ENCODE measurements around the gene SLC5A10.

The SLC5A10 gene

GRCh38 chr17:18932360-18933055 lies 19.5 kb upstream of the SLC5A10 start:
- TF ChIP-seq CTCF (IDR thresholded peaks at IDR 0.05; ENCODE audit: extremely low read depth, missing control alignments) = no peak
- DNase-seq (ENCODE audit: low spot score) = no peak

GRCh38 chr17:18933102-18934058 lies 18.6 kb upstream of the SLC5A10 start:
- TF ChIP-seq CTCF (IDR thresholded peaks at IDR 0.05; ENCODE audit: extremely low read depth, missing control alignments) = no peak
- no peak for DNase-seq (ENCODE audit: low spot score)

GRCh38 chr17:18937981-18938691 lies 13.8 kb upstream of the SLC5A10 start:
- TF ChIP-seq CTCF (IDR thresholded peaks at IDR 0.05; ENCODE audit: extremely low read depth, missing control alignments) = no peak

GRCh38 chr17:18938692-18939023 lies 13.3 kb upstream of the SLC5A10 start:
- no peak for TF ChIP-seq CTCF (IDR thresholded peaks at IDR 0.05; ENCODE audit: extremely low read depth, missing control alignments)
- no peak for DNase-seq (ENCODE audit: low spot score)

More at GRCh38 chr17:18937981-18938691, 13.8 kb upstream of the SLC5A10 start:
- DNase-seq (ENCODE audit: low spot score) = no peak

- DNase-seq (ENCODE audit: low spot score) = no peak
- no peak for TF ChIP-seq CTCF (IDR thresholded peaks at IDR 0.05; ENCODE audit: extremely low read depth, missing control alignments)
Measured at GRCh38 chr17:18944646-18945045, 7.3 kb upstream of the SLC5A10 start.

GRCh38 chr17:18946536-18946935 lies 5.4 kb upstream of the SLC5A10 start:
- DNase-seq (ENCODE audit: low spot score) = no peak
- no peak for TF ChIP-seq CTCF (IDR thresholded peaks at IDR 0.05; ENCODE audit: extremely low read depth, missing control alignments)

Measured in GM20000 (cell line).